Gastrocnemius medialis (tissue), 4 donors: Measurements from ENCODE around the gene BDNF. TPM values are rescaled to one million over a fixed set of nuclear protein-coding genes. Genes with fewer than 3 reads are reported as not detected.

Source experiments
- ATAC-seq, 2 donors: fragments of 150-250 bp; one replicate each; pipeline ENCODE4 v1.9.1; 2016
- DNase-seq, 2 donors: peaks; one replicate each; pipeline ENCODE4 v3.0.0-alpha.2; 2019
- H3K27ac ChIP-seq, 4 donors: fragments of 200-600 bp; sonication (generic); 1 replicate in 1 of 4; 2 replicates in 3 of 4; pipeline ENCODE4 v1.5.1; 2016 to 2018; ENCODE audit warnings: mild to moderate bottlenecking in 2 of 4, moderate library complexity in 1 of 4
- H3K27me3 ChIP-seq, 3 donors: fragments of 200-600 bp; sonication (generic) in 2 of 3; 1 replicate in 1 of 3; 2 replicates in 2 of 3; pipeline versions ENCODE4 v1.5.1 to v1.6.0; 2016 to 2019; ENCODE audit warnings: mild to moderate bottlenecking in 1 of 3, moderate library complexity in 1 of 3
- H3K36me3 ChIP-seq, 2 donors: fragments of 200-600 bp; sonication (generic) in 1 of 2; one replicate each; pipeline ENCODE4 v1.5.1; 2017 to 2018
- H3K4me1 ChIP-seq, 2 donors: fragments of 200-600 bp; sonication (generic) in 1 of 2; one replicate each; pipeline ENCODE4 v1.5.1; 2016 to 2017; ENCODE audit warnings: mild to moderate bottlenecking in 2 of 2
- H3K4me3 ChIP-seq, 4 donors: fragments of 200-600 bp; sonication (generic) in 3 of 4; 1 replicate in 1 of 4; 2 replicates in 3 of 4; pipeline ENCODE4 v1.5.1; 2016 to 2019; ENCODE audit warnings: mild to moderate bottlenecking in 2 of 4
- H3K9me3 ChIP-seq, 3 donors: fragments of 200-600 bp; sonication (generic) in 2 of 3; 1 replicate in 1 of 3; 2 replicates in 2 of 3; pipeline ENCODE4 v1.5.1; 2016 to 2019
- POLR2A ChIP-seq, 2 donors: fragments of 450-650 bp; IDR thresholded peaks; one replicate each; pipeline ENCODE4 v1.6.1; 2017; ENCODE audit warnings: antibody characterized with exemption in 2 of 2, mild to moderate bottlenecking in 2 of 2, moderate library complexity in 2 of 2
- in situ Hi-C, 4 donors: fragments of 200-750 bp; cut with MboI; loops; one replicate each; pipeline versions ENCODE4 v1.15.0 to v1.8.0; 2017; ENCODE audit warnings: low sequenced_read_pairs in 4 of 4
- intact Hi-C: fragments of 100-400 bp; cut with DNase I; formaldehyde crosslinking; loops from one replicate; pipeline ENCODE4 v1.15.1; 2023; ENCODE audit warnings: low total_unique reads
- total RNA-seq, 4 donors: library from RNA; depleted of rRNA; stranded (reverse); fragments of >200 nt; gene quantifications; one replicate each; pipeline versions ENCODE4 v1.1.0 to v1.2.3, GENCODE V29; 2016
- TF ChIP-seq, protein P1 (sequence below), 5 experiments: fragments of 450-650 bp in 3 of 5; fragments of 200-600 bp in 2 of 5; sonication (generic) in 2 of 5; IDR thresholded peaks in 4 of 5; conservative IDR thresholded peaks in 1 of 5; 1 replicate in 4 of 5; 2 replicates in 1 of 5; pipeline ENCODE4 v1.5.1; 2016 to 2019; ENCODE audit warnings: antibody characterized with exemption in 5 of 5, mild to moderate bottlenecking in 3 of 5, moderate library complexity in 3 of 5

The BDNF gene
- total RNA-seq, 4 donors from 2014 or later, result 0.09 TPM; not detected in 3

DNA sequence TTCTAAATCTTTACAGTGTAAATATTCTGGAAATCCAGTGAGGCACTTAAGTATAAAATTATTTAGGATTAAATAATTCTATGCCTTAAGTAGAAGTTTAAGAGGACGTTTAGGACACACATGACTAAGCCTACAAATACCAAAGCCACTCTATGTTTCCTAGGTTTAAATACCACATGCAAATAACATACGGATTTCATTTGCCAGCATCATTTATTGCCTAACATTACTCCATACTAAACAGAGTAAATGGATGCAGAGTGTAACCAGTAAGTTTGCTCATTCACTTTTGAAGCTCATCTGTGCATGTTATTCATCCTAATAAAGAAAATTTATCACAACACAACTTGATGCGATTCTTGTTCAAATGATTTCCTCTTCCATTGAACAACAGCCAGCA, 4.1 kb downstream of the BDNF start:
- Histone ChIP-seq H3K27me3 (peaks cover 0 to 25% (median 9%) of the 10 kb centered on the region in 3 donors), H3K9me3 (no peaks in the 10 kb centered on the region), H3K27ac (no peak overlapping the region), H3K4me3 (no peak overlapping the region), H3K36me3 (no peaks in the 10 kb centered on the region), H3K4me1 (peaks cover 10 to 13% of the 10 kb centered on the region in 2 donors)
- in situ Hi-C loops (loop anchor here in 1 of 4 donors (25.0 kb wide), 1 partner anchor 841 kb away; no protein-coding TSS in a partner anchor), intact Hi-C loops (loop anchor here (5.0 kb wide), 1 partner anchor 1636 kb away; no protein-coding TSS in a partner anchor)
- DNase-seq (no peak), ATAC-seq (no peak)
- TF ChIP-seq, protein P1, sequence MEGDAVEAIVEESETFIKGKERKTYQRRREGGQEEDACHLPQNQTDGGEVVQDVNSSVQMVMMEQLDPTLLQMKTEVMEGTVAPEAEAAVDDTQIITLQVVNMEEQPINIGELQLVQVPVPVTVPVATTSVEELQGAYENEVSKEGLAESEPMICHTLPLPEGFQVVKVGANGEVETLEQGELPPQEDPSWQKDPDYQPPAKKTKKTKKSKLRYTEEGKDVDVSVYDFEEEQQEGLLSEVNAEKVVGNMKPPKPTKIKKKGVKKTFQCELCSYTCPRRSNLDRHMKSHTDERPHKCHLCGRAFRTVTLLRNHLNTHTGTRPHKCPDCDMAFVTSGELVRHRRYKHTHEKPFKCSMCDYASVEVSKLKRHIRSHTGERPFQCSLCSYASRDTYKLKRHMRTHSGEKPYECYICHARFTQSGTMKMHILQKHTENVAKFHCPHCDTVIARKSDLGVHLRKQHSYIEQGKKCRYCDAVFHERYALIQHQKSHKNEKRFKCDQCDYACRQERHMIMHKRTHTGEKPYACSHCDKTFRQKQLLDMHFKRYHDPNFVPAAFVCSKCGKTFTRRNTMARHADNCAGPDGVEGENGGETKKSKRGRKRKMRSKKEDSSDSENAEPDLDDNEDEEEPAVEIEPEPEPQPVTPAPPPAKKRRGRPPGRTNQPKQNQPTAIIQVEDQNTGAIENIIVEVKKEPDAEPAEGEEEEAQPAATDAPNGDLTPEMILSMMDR (IDR thresholded peaks at IDR 0.05 in 4 of 5, conservative IDR thresholded peaks at IDR 0.05 in 1 of 5), result no peak
- TF ChIP-seq POLR2A (IDR thresholded peaks at IDR 0.05), result no peak

DNA sequence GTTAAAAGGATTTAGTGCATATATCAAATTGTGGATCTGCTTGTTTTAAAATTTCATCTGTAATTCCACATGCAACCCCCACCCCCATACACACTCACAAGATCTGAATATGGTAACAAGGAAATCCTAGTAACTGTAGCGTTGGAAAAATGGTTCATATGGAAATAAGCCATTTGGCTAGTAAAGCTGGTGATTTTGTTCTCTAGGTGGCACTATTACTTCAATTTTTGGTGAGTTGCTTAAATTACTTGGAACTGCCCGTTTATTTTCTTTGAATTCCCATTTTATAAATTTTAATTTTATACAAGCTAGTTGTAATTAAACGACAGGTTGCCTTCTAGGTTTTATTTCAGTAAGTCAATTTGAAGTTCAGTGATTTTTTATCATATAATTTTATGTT, 5.3 kb downstream of the BDNF start:
- no peaks in the 10 kb centered on the region for H3K36me3 ChIP-seq
- DNase-seq (no peak), ATAC-seq (no peak)
- TF ChIP-seq, protein P1 (IDR thresholded peaks at IDR 0.05 in 4 of 5, conservative IDR thresholded peaks at IDR 0.05 in 1 of 5), result peak in 1 of 5 experiments; percentile 21
- no peak for TF ChIP-seq POLR2A (IDR thresholded peaks at IDR 0.05)
- H3K9me3 ChIP-seq, result no peaks in the 10 kb centered on the region
- H3K4me3 ChIP-seq, result no peak overlapping the region
- H3K4me1 ChIP-seq, result peaks cover 8 to 13% of the 10 kb centered on the region in 2 donors
- H3K27me3 ChIP-seq, result peaks cover 0 to 24% (median 7%) of the 10 kb centered on the region in 3 donors
- H3K27ac ChIP-seq, result no peak overlapping the region
- in situ Hi-C loops, result loop anchor here in 1 of 4 donors (25.0 kb wide), 1 partner anchor 842 kb away; no protein-coding TSS in a partner anchor
- intact Hi-C loops, result loop anchor here (5.0 kb wide), 1 partner anchor 1637 kb away; no protein-coding TSS in a partner anchor

DNA sequence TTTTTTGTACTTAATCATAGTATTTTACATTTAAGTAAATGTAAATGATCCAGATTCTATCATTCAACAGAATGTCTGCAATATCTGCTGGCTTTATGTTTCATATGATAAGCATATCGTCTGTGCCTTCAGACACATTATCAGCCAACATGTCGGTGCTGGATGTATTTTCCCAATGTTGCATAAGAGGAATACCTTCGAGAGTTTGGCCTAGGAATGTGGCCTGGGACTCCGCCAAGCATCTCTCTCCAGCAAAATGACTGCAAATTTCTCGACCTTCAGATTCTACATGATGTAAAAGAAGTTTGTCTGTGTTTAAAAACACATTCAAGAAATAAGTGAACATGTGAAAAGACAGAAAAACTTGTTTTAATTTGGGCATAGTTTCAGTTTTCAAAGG, 6.9 kb downstream of the BDNF start:
- H3K27me3 ChIP-seq, result peaks cover 0 to 12% (median 7%) of the 10 kb centered on the region in 3 donors
- no peak overlapping the region for H3K4me3 ChIP-seq
- in situ Hi-C loops, result loop anchor here in 1 of 4 donors (25.0 kb wide), 1 partner anchor 844 kb away; no protein-coding TSS in a partner anchor
- peaks cover 0 to under 1% of the 10 kb centered on the region in 2 donors for H3K4me1 ChIP-seq
- intact Hi-C loops, result no loop called here
- DNase-seq (no peak), ATAC-seq (no peak)
- H3K9me3 ChIP-seq, result no peaks in the 10 kb centered on the region
- no peaks in the 10 kb centered on the region for H3K36me3 ChIP-seq
- TF ChIP-seq POLR2A (IDR thresholded peaks at IDR 0.05), result no peak
- TF ChIP-seq, protein P1 (IDR thresholded peaks at IDR 0.05 in 4 of 5, conservative IDR thresholded peaks at IDR 0.05 in 1 of 5), result no peak
- H3K27ac ChIP-seq, result no peak overlapping the region

DNA sequence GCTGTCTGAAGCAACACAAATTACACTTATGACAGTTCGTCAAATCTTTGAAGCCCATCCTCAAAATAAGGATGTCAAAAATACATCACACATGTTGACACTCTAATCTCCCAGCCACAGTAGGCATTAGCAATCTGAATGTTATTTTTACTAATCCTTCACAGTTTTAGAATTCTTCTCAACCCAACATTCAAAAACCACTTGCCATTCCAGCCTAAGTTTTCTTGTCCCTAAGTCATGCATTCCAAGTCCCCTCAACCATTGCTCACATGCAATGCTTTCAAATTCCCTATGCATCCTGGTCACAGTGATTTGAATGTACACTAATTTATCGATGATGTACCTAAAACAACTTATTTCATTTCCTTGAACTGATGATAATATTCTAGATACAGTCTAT, 7.5 kb downstream of the BDNF start:
- Histone ChIP-seq H3K27me3 (peaks cover 0 to 7% (median 6%) of the 10 kb centered on the region in 3 donors), H3K9me3 (no peaks in the 10 kb centered on the region), H3K36me3 (no peaks in the 10 kb centered on the region), H3K27ac (no peak overlapping the region), H3K4me3 (no peak overlapping the region), H3K4me1 (no peaks in the 10 kb centered on the region)
- intact Hi-C loops, result no loop called here
- DNase-seq, result no peak
- in situ Hi-C loops, result loop anchor here in 1 of 4 donors (25.0 kb wide), 1 partner anchor 845 kb away; no protein-coding TSS in a partner anchor
- TF ChIP-seq POLR2A (IDR thresholded peaks at IDR 0.05), result no peak
- TF ChIP-seq, protein P1 (IDR thresholded peaks at IDR 0.05 in 4 of 5, conservative IDR thresholded peaks at IDR 0.05 in 1 of 5), result no peak
- no peak for ATAC-seq
